Measurements from ENCODE around the gene GPC3. TPM values are rescaled to one million over a fixed set of nuclear protein-coding genes. Genes with fewer than 3 reads are reported as not detected.

The GPC3 gene
- total RNA-seq, 1 experiment from 2014 or later = 32.4 TPM

GRCh38 chrX:133542476-133542875 lies 442.9 kb downstream of the GPC3 start (continued):
- TF ChIP-seq ZBTB43 (CRISPR knock-in tag; IDR thresholded peaks at IDR 0.05) (no peak), ZNF532 (CRISPR knock-in tag; IDR thresholded peaks at IDR 0.05; ENCODE audit: borderline replicate concordance) (no peak), ZNF263 (CRISPR knock-in tag; IDR thresholded peaks at IDR 0.05; ENCODE audit: low read depth) (no peak)

- CTCF ChIA-PET = no interaction called here
- no peak for ATAC-seq
These were observed 444.4 kb downstream of the GPC3 start for GRCh38 chrX:133541021-133541420.

GRCh38 chrX:133538148-133538547 lies 447.2 kb downstream of the GPC3 start:
- Mint-ChIP-seq H3K4me3 (no peak overlapping the region), H3K27ac (no peak overlapping the region), H3K36me3 (0 out of 2 replicates have a peak, but pooled peaks cover 3% of the 10 kb centered on the region), H3K9me3 (no peaks in the 10 kb centered on the region), H3K27me3 (ENCODE audit: low read depth) (no peaks in the 10 kb centered on the region), H3K4me1 (peaks cover 17% of the 10 kb centered on the region)
- POLR2A ChIA-PET = interaction anchor here (0.7 kb wide), 1 partner anchor 101 kb away, joined by 4 read pairs; no protein-coding TSS in a partner anchor
- CTCF ChIA-PET = no interaction called here
- TF ChIP-seq FOXP4 (CRISPR knock-in tag; IDR thresholded peaks at IDR 0.05) = no peak
- TF ChIP-seq NFATC4 (CRISPR knock-in tag; IDR thresholded peaks at IDR 0.05) = no peak
- TF ChIP-seq KAT7 (CRISPR knock-in tag; IDR thresholded peaks at IDR 0.05; ENCODE audit: borderline replicate concordance) = no peak
- no peak for TF ChIP-seq SP1 (CRISPR knock-in tag; conservative IDR thresholded peaks at IDR 0.05)
- no peak for TF ChIP-seq USF1 (CRISPR knock-in tag; IDR thresholded peaks at IDR 0.05)
- no peak for TF ChIP-seq ZNF416 (CRISPR knock-in tag; IDR thresholded peaks at IDR 0.05)
- no peak for TF ChIP-seq TEAD1 (CRISPR knock-in tag; IDR thresholded peaks at IDR 0.05)
- no peak for TF ChIP-seq NFYB (CRISPR knock-in tag; conservative IDR thresholded peaks at IDR 0.05; ENCODE audit: low read depth)
- ATAC-seq (no peak), DNase-seq (ENCODE audit: low spot score) (no peak)

More at GRCh38 chrX:133541021-133541420, 444.4 kb downstream of the GPC3 start:
- H3K36me3 Mint-ChIP-seq = peaks cover 8% of the 10 kb centered on the region
- H3K4me3 Mint-ChIP-seq = no peak overlapping the region
- no peak overlapping the region for H3K27ac Mint-ChIP-seq
- TF ChIP-seq ESRRA (CRISPR knock-in tag; IDR thresholded peaks at IDR 0.05; ENCODE audit: borderline replicate concordance) = no peak
- no peak for TF ChIP-seq ZNF317 (CRISPR knock-in tag; IDR thresholded peaks at IDR 0.05; ENCODE audit: borderline replicate concordance, low read depth)
- no peak for TF ChIP-seq RELA (CRISPR knock-in tag; IDR thresholded peaks at IDR 0.05; ENCODE audit: borderline replicate concordance)
- TF ChIP-seq CREM (CRISPR knock-in tag; IDR thresholded peaks at IDR 0.05) = no peak
- TF ChIP-seq ZNF263 (CRISPR knock-in tag; IDR thresholded peaks at IDR 0.05; ENCODE audit: low read depth) = no peak
- no peak for TF ChIP-seq CBFB (CRISPR knock-in tag; IDR thresholded peaks at IDR 0.05; ENCODE audit: low read depth)
- TF ChIP-seq USF1 (CRISPR knock-in tag; IDR thresholded peaks at IDR 0.05) = no peak
- TF ChIP-seq NR3C1 (CRISPR knock-in tag; conservative IDR thresholded peaks at IDR 0.05; ENCODE audit: low read depth) = no peak
- no peak for TF ChIP-seq ZBTB43 (CRISPR knock-in tag; IDR thresholded peaks at IDR 0.05)
- TF ChIP-seq MAX (CRISPR knock-in tag; IDR thresholded peaks at IDR 0.05) = no peak
- no peak for TF ChIP-seq CDX4 (CRISPR knock-in tag; IDR thresholded peaks at IDR 0.05; ENCODE audit: borderline replicate concordance)
- no peak for DNase-seq (ENCODE audit: low spot score)
- H3K4me1 Mint-ChIP-seq = peaks cover 10% of the 10 kb centered on the region
- H3K27me3 Mint-ChIP-seq (ENCODE audit: low read depth) = no peaks in the 10 kb centered on the region
- POLR2A ChIA-PET = no interaction called here
- H3K9me3 Mint-ChIP-seq = peaks cover 11% of the 10 kb centered on the region
